Neural progenitor cell (in vitro differentiated cells): ENCODE measurements around the gene GOT1. TPM values are rescaled to one million over a fixed set of nuclear protein-coding genes. Genes with fewer than 3 reads are reported as not detected.

Source experiments
- DNase-seq: peaks from one replicate; pipeline ENCODE4 v3.0.0-alpha.2; 2016; ENCODE audit warnings: low spot score
- H2AFZ ChIP-seq: fragments of 200-600 bp; sonication (generic); replicated peaks from 2 replicates; pipeline ENCODE4 v1.6.1; 2016; ENCODE audit warnings: antibody characterized with exemption
- H3F3A ChIP-seq: fragments of 200-600 bp; sonication (generic); 2 replicates; pipeline ENCODE4 v1.6.1; 2016; ENCODE audit warnings: antibody characterized with exemption, low read depth
- H3K27ac ChIP-seq: fragments of 200-600 bp; sonication (generic); 2 replicates; pipeline ENCODE4 v1.5.1; 2016; ENCODE audit warnings: mild to moderate bottlenecking
- H3K27me3 ChIP-seq: fragments of 200-600 bp; sonication (generic); 2 replicates; pipeline ENCODE4 v1.6.1; 2016; ENCODE audit warnings: mild to moderate bottlenecking, moderate library complexity
- H3K36me3 ChIP-seq: fragments of 200-600 bp; sonication (generic); 2 replicates; pipeline ENCODE4 v1.5.1; 2016
- H3K4me1 ChIP-seq: fragments of 200-600 bp; sonication (generic); 2 replicates; pipeline ENCODE4 v1.6.1; 2016; ENCODE audit warnings: mixed run types
- H3K4me2 ChIP-seq: fragments of 200-600 bp; sonication (generic); 2 replicates; pipeline ENCODE4 v1.6.1; 2016
- H3K4me3 ChIP-seq: fragments of 200-600 bp; sonication (generic); 2 replicates; pipeline ENCODE4 v1.5.1; 2016
- H3K79me2 ChIP-seq: fragments of 200-600 bp; sonication (generic); 2 replicates; pipeline ENCODE4 v1.6.1; 2016; ENCODE audit warnings: low read depth
- H3K9ac ChIP-seq: fragments of 200-600 bp; sonication (generic); 2 replicates; pipeline ENCODE4 v1.6.1; 2016
- H3K9me3 ChIP-seq: fragments of 200-600 bp; sonication (generic); 2 replicates; pipeline ENCODE4 v1.5.1; 2016; ENCODE audit warnings: low read depth
- H4K20me1 ChIP-seq: fragments of 200-600 bp; sonication (generic); 2 replicates; pipeline ENCODE4 v1.6.1; 2016; ENCODE audit warnings: low read depth
- H3K27ac Mint-ChIP-seq: 3 replicates; pipeline ENCODE4 v1.8.0; 2021; ENCODE audit warnings: mixed read lengths
- H3K27me3 Mint-ChIP-seq: 2 replicates; pipeline ENCODE4 v1.8.0; 2022; ENCODE audit warnings: low read depth, mild to moderate bottlenecking, inconsistent platforms, moderate library complexity, mixed read lengths; ENCODE audit not compliant: insufficient read depth
- H3K36me3 Mint-ChIP-seq: 3 replicates; pipeline ENCODE4 v1.8.0; 2021; ENCODE audit warnings: mixed read lengths
- H3K4me1 Mint-ChIP-seq: 3 replicates; pipeline ENCODE4 v1.8.0; 2021; ENCODE audit warnings: mixed read lengths
- H3K4me3 Mint-ChIP-seq: 3 replicates; pipeline ENCODE4 v1.8.0; 2021; ENCODE audit warnings: mild to moderate bottlenecking, moderate library complexity, mixed read lengths
- H3K9me3 Mint-ChIP-seq: 3 replicates; pipeline ENCODE4 v1.8.0; 2020; ENCODE audit warnings: mixed read lengths
- EZH2 ChIP-seq: fragments of 200-600 bp; sonication (generic); IDR thresholded peaks from 2 replicates; pipeline ENCODE4 v1.6.1; 2017; ENCODE audit warnings: antibody characterized with exemption, mild to moderate bottlenecking, moderate library complexity
- EZH2phosphoT487 ChIP-seq: fragments of 200-600 bp; sonication (generic); IDR thresholded peaks from 2 replicates; pipeline ENCODE4 v1.6.1; 2017; ENCODE audit warnings: antibody characterized with exemption
- total RNA-seq: library from RNA; depleted of rRNA; stranded (reverse); fragments of >200 nt; gene quantifications from 2 replicates; pipeline ENCODE4 v1.2.3, GENCODE V29; 2015; ENCODE audit warnings: low replicate concordance
- TF ChIP-seq, protein P1 (sequence below): fragments of 200-600 bp; sonication (generic); IDR thresholded peaks from 2 replicates; pipeline ENCODE4 v1.5.1; 2017; ENCODE audit warnings: antibody characterized with exemption, mild to moderate bottlenecking

GOT1 gene
- total RNA-seq, 1 donor from 2014 or later: 36.1 TPM

DNA sequence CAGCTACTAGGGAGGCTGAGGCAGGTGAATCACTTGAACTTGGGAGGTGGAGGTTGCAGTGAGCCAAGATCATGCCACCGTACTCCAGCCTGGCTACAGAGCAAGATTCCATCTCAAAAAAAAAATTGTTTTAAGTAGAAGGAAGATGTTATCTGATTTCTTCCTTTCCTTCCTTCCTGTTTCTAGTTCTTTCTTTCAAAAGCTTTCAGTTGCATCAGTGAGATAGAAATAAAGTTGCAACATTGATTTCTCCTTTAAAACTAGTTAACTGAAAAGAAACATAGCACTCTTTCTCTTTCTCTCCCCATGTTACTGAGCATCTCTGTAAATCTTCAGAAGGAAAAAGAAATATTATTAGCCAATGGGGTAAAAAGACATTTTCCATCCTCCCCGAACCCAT, 63.8 kb downstream of the GOT1 start:
- TF ChIP-seq EZH2: no peak
- TF ChIP-seq, protein P1, sequence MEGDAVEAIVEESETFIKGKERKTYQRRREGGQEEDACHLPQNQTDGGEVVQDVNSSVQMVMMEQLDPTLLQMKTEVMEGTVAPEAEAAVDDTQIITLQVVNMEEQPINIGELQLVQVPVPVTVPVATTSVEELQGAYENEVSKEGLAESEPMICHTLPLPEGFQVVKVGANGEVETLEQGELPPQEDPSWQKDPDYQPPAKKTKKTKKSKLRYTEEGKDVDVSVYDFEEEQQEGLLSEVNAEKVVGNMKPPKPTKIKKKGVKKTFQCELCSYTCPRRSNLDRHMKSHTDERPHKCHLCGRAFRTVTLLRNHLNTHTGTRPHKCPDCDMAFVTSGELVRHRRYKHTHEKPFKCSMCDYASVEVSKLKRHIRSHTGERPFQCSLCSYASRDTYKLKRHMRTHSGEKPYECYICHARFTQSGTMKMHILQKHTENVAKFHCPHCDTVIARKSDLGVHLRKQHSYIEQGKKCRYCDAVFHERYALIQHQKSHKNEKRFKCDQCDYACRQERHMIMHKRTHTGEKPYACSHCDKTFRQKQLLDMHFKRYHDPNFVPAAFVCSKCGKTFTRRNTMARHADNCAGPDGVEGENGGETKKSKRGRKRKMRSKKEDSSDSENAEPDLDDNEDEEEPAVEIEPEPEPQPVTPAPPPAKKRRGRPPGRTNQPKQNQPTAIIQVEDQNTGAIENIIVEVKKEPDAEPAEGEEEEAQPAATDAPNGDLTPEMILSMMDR: no peak
- TF ChIP-seq EZH2phosphoT487: no peak
- Histone ChIP-seq H3K4me2 (no peak overlapping the region), H3K27me3 (peaks cover 4% of the 10 kb centered on the region), H3K9ac (no peak overlapping the region), H2AFZ (no peak overlapping the region), H3K36me3 (no peaks in the 10 kb centered on the region), H3K79me2 (no peaks in the 10 kb centered on the region), H3K9me3 (no peaks in the 10 kb centered on the region), H3K4me3 (no peak overlapping the region), H3F3A (no peaks in the 10 kb centered on the region), H4K20me1 (no peaks in the 10 kb centered on the region), H3K4me1 (no peaks in the 10 kb centered on the region), H3K27ac (no peak overlapping the region)
- Mint-ChIP-seq H3K36me3 (no peaks in the 10 kb centered on the region), H3K27ac (no peak overlapping the region), H3K4me1 (peaks cover 2% of the 10 kb centered on the region), H3K27me3 (peaks cover 5% of the 10 kb centered on the region), H3K4me3 (no peak overlapping the region), H3K9me3 (no peaks in the 10 kb centered on the region)
- no peak for DNase-seq

DNA sequence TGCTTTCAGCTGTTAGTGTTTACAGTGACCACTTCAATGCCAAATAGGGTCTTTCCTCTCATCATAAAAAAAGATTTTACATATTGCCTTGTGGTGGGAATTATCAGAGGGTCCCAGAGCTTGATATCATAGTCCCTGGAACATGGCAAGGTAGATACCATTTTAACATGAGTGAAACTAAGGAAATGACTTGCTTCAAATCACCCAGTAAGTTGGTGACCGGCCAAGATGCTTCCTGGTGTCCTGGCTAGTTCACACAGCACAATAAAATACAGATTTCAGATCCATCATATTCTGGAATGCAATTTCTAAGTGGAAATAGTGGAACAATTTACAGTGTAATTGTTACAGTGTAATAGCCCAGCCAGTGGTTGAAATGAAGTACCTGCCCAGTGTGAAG, 64.7 kb downstream of the GOT1 start:
- Histone ChIP-seq H4K20me1 (no peaks in the 10 kb centered on the region), H3K4me3 (no peak overlapping the region), H3K27ac (no peak overlapping the region), H3K79me2 (no peaks in the 10 kb centered on the region), H3K9ac (no peak overlapping the region), H2AFZ (no peak overlapping the region), H3K9me3 (no peaks in the 10 kb centered on the region), H3F3A (no peaks in the 10 kb centered on the region), H3K4me2 (no peak overlapping the region), H3K27me3 (peaks cover 4% of the 10 kb centered on the region), H3K36me3 (no peaks in the 10 kb centered on the region), H3K4me1 (no peaks in the 10 kb centered on the region)
- H3K27ac Mint-ChIP-seq: no peak overlapping the region
- H3K36me3 Mint-ChIP-seq: no peaks in the 10 kb centered on the region
- H3K9me3 Mint-ChIP-seq: no peaks in the 10 kb centered on the region
- no peak for DNase-seq
- TF ChIP-seq EZH2phosphoT487: no peak
- TF ChIP-seq, protein P1: no peak
- TF ChIP-seq EZH2: no peak
- H3K27me3 Mint-ChIP-seq: peaks cover 5% of the 10 kb centered on the region
- no peak overlapping the region for H3K4me3 Mint-ChIP-seq
- peaks cover 2% of the 10 kb centered on the region for H3K4me1 Mint-ChIP-seq

DNA sequence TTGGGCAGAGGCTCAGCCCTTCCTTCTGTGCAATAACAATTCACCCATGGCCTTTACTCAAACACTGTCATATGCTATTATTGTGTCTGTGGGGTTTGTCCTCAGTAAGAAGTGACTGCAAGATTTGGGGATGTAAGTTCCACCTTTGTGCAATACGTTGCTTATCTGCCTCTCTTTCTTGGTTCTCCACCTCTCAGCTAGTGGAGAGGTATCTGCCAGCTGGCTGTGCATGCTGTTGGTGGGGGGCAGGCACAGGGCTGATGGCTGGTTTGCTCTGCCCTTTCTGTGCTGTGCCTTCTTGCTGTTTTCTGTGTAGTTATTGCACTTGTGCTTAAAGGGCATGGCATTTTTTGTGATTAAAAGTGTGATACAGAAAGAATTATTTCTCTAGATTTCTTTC, 65.1 kb downstream of the GOT1 start:
- Histone ChIP-seq H3K27ac (no peak overlapping the region), H3K27me3 (peaks cover 4% of the 10 kb centered on the region), H3K4me2 (no peak overlapping the region), H3K36me3 (no peaks in the 10 kb centered on the region), H3F3A (no peaks in the 10 kb centered on the region), H3K9ac (no peak overlapping the region), H3K9me3 (no peaks in the 10 kb centered on the region), H3K4me3 (no peak overlapping the region), H3K4me1 (no peaks in the 10 kb centered on the region), H4K20me1 (no peaks in the 10 kb centered on the region), H3K79me2 (no peaks in the 10 kb centered on the region), H2AFZ (no peak overlapping the region)
- Mint-ChIP-seq H3K4me3 (no peak overlapping the region), H3K36me3 (no peaks in the 10 kb centered on the region), H3K27ac (no peak overlapping the region), H3K27me3 (peaks cover 5% of the 10 kb centered on the region), H3K9me3 (no peaks in the 10 kb centered on the region), H3K4me1 (peaks cover 2% of the 10 kb centered on the region)
- no peak for DNase-seq
- TF ChIP-seq EZH2phosphoT487 (no peak), EZH2 (no peak)
- TF ChIP-seq, protein P1: no peak

DNA sequence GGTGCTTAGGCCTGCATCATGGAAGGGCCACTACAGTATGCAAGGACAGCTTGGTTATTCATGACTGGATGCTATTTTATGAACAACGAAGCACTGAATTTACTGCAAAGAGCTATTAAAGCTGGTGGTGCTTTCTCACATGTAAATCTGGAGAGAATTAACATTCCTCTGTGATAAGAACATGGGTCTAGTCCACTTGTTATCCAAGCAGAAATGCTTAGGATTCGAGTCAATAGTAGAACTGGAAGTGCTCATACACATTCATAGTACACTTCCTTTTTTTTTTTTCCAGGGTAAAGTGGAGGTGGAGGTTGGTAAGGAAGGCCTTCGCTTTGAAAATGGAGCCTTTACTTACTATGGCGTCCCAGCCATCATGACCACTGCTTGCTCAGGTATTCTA, 66.3 kb downstream of the GOT1 start:
- no peak overlapping the region for H3K27ac ChIP-seq
- peaks cover 5% of the 10 kb centered on the region for H3K27me3 Mint-ChIP-seq
- no peaks in the 10 kb centered on the region for H4K20me1 ChIP-seq
- no peaks in the 10 kb centered on the region for H3K36me3 Mint-ChIP-seq
- H3K4me1 Mint-ChIP-seq: peaks cover 2% of the 10 kb centered on the region
- no peak for DNase-seq
- H3K9me3 ChIP-seq: no peaks in the 10 kb centered on the region
- no peaks in the 10 kb centered on the region for H3K79me2 ChIP-seq
- no peak overlapping the region for H3K4me3 Mint-ChIP-seq
- H3K27ac Mint-ChIP-seq: no peak overlapping the region
- TF ChIP-seq EZH2phosphoT487 (no peak), EZH2 (no peak)
- TF ChIP-seq, protein P1: no peak
- H3K9me3 Mint-ChIP-seq: no peaks in the 10 kb centered on the region
- no peaks in the 10 kb centered on the region for H3K36me3 ChIP-seq
- no peaks in the 10 kb centered on the region for H3F3A ChIP-seq
- no peak overlapping the region for H2AFZ ChIP-seq
- no peak overlapping the region for H3K4me2 ChIP-seq
- H3K27me3 ChIP-seq: no peaks in the 10 kb centered on the region
- H3K4me3 ChIP-seq: no peak overlapping the region
- H3K9ac ChIP-seq: no peak overlapping the region
- no peaks in the 10 kb centered on the region for H3K4me1 ChIP-seq
